Adrenal gland (tissue), 12 donors: Measurements from ENCODE around the gene ZNF628. TPM values are rescaled to one million over a fixed set of nuclear protein-coding genes. Genes with fewer than 3 reads are reported as not detected.
A peak's percentile ranks its signal among the peaks of the same experiment; 100 is the strongest.

Experiments
- DNase-seq, 7 donors: peaks; one replicate each; pipeline ENCODE4 v3.0.0-alpha.2; 2019 to 2020
- H3K27ac ChIP-seq, 5 donors: fragments of 200-600 bp; sonication (generic) in 4 of 5; 1 replicate in 3 of 5; 2 replicates in 2 of 5; pipeline versions ENCODE4 v1.5.1 to v1.8.0; 2016 to 2020; ENCODE audit warnings: mild to moderate bottlenecking in 1 of 5
- H3K27me3 ChIP-seq: fragments of 200-600 bp; 2 replicates; pipeline ENCODE4 v1.8.0; 2021
- H3K36me3 ChIP-seq, 2 donors: fragments of 200-600 bp; replicated peaks in 1 of 2; 1 replicate in 1 of 2; 2 replicates in 1 of 2; pipeline versions ENCODE4 v1.5.1 to v1.8.0; 2018 to 2022
- H3K4me1 ChIP-seq, 2 donors: fragments of 200-600 bp; replicated peaks in 1 of 2; 1 replicate in 1 of 2; 2 replicates in 1 of 2; pipeline versions ENCODE4 v1.5.1 to v1.8.0; 2018 to 2021
- H3K4me3 ChIP-seq, 4 donors: fragments of 200-600 bp; sonication (generic) in 3 of 4; one replicate each; pipeline ENCODE4 v1.5.1; 2016 to 2018
- H3K9me3 ChIP-seq, 3 donors: fragments of 200-600 bp; sonication (generic) in 1 of 3; replicated peaks in 1 of 3; 1 replicate in 2 of 3; 2 replicates in 1 of 3; pipeline versions ENCODE4 v1.5.1 to v1.8.0; 2016 to 2021
- CTCF ChIP-seq, 6 experiments: fragments of 450-650 bp in 4 of 6; fragments of 200-600 bp in 2 of 6; sonication (generic) in 1 of 6; IDR thresholded peaks; 1 replicate in 5 of 6; 2 replicates in 1 of 6; pipeline versions ENCODE4 v1.5.1 to v1.8.0; 2016 to 2021; ENCODE audit warnings: antibody characterized with exemption in 6 of 6, mild to moderate bottlenecking in 2 of 6, moderate library complexity in 1 of 6
- POLR2A ChIP-seq, 2 donors: fragments of 450-650 bp; IDR thresholded peaks; one replicate each; pipeline ENCODE4 v1.6.1; 2017; ENCODE audit warnings: antibody characterized with exemption in 2 of 2, mild to moderate bottlenecking in 2 of 2, moderate library complexity in 1 of 2
- WGBS, 4 donors: extraction: QIAGEN DNeasy Blood & Tissue Kit in 2 of 4; methylation state at CpG; one replicate each; pipeline versions ENCODE4 v1.1.5 to v1.1.7; 2013 to 2017; 5-methylcytosine and 5-hydroxymethylcytosine counted together
- intact Hi-C, 2 donors: fragments of 100-400 bp; cut with DNase I; formaldehyde crosslinking; loops; one replicate each; pipeline versions ENCODE4 v1.14.1 to v1.15.0; 2022 to 2023
- polyA plus RNA-seq, 3 donors: library from polyadenylated mRNA; stranded (reverse); fragments of 200-250 nt in 2 of 3; fragments of 350-450 nt in 1 of 3; fragmentation: Illumina TruSeq in 1 of 3; extraction: RNeasy Lipid Tissue Mini Kit (QIAGEN cat#74804) in 1 of 3; gene quantifications; one replicate each; pipeline ENCODE4 v1.2.3, GENCODE V29; 2013 to 2014
- total RNA-seq, 9 donors: library from RNA; depleted of rRNA in 4 of 9; stranded (reverse); fragments of >200 nt in 4 of 9; fragments of 120-200 nt in 1 of 9; fragmentation: NEBNext Ultra II Directional in 1 of 9; extraction: Animal tissue kit (Norgen Biotek cat#: 25700) in 1 of 9; gene quantifications; one replicate each; pipeline versions ENCODE4 v1.1.0 to v1.2.4, GENCODE V29; 2013 to 2023
- donor health status: healthy with polysubstance abuse.
- donor health status: Bipolar disorder and iron deficiency.
- donor health status: DM: yes; HTN: yes; CAD: no.
- donor health status: DM: no; HTN: no; CAD: no.
- donor health status: DM: no; HTN: no; CAD: no.
- donor health status: DM: yes; HTN: yes; CAD: no.

ZNF628 gene
- total and polyA plus RNA-seq, 12 donors = 0.04 to 27.9 (median 7.7) TPM

- no peak overlapping the region for H3K4me3 ChIP-seq
- peaks cover 6% of the 10 kb centered on the region for H3K27me3 ChIP-seq
- no peak overlapping the region for H3K27ac ChIP-seq
- 35 to 49% (median 40%) methylated on average over 15 to 29 of the region's 29 CpGs for WGBS, 4 donors
- DNase-seq = no peak
- no peaks in the 10 kb centered on the region for H3K36me3 ChIP-seq
- intact Hi-C loops = no loop called here
- no peaks in the 10 kb centered on the region for H3K4me1 ChIP-seq
- TF ChIP-seq CTCF (IDR thresholded peaks at IDR 0.05) = no peak
- no peak for TF ChIP-seq POLR2A (IDR thresholded peaks at IDR 0.05)
- no peaks in the 10 kb centered on the region for H3K9me3 ChIP-seq
Observed at GRCh38 chr19:55525289-55526101, 49.1 kb downstream of the ZNF628 start.

- DNase-seq = peak in 6 of 7 donors; percentile 40 to 61 (median 46)
- Histone ChIP-seq H3K4me1 (no peaks in the 10 kb centered on the region), H3K27me3 (peaks cover 6% of the 10 kb centered on the region), H3K36me3 (no peaks in the 10 kb centered on the region), H3K27ac (no peak overlapping the region), H3K9me3 (no peaks in the 10 kb centered on the region), H3K4me3 (no peak overlapping the region)
- 24 to 47% (median 26%) methylated on average over 22 to 35 of the region's 35 CpGs for WGBS, 4 donors
- intact Hi-C loops = no loop called here
- TF ChIP-seq CTCF (IDR thresholded peaks at IDR 0.05) (no peak), POLR2A (IDR thresholded peaks at IDR 0.05) (no peak)
Observed at GRCh38 chr19:55526216-55527196, 50.1 kb downstream of the ZNF628 start.

- intact Hi-C loops = no loop called here
Observed at GRCh38 chr19:55527197-55528029, 51.0 kb downstream of the ZNF628 start.

More at GRCh38 chr19:55527197-55528029, 51.0 kb downstream of the ZNF628 start:
- H3K4me1 ChIP-seq = no peaks in the 10 kb centered on the region
- TF ChIP-seq POLR2A (IDR thresholded peaks at IDR 0.05) (no peak), CTCF (IDR thresholded peaks at IDR 0.05) (no peak)
- no peaks in the 10 kb centered on the region for H3K36me3 ChIP-seq
- no peak overlapping the region for H3K27ac ChIP-seq
- H3K4me3 ChIP-seq = no peak overlapping the region
- no peaks in the 10 kb centered on the region for H3K9me3 ChIP-seq
- peaks cover 6% of the 10 kb centered on the region for H3K27me3 ChIP-seq
- DNase-seq = no peak
- 72 to 82% (median 75%) methylated on average over 21 to 22 of the region's 22 CpGs for WGBS, 4 donors
